NCI-H82 (cell line): ENCODE data around the gene RFX7.
"Not testable (repeated sequence)": the region's sequence is repeated elsewhere in the genome, so short reads cannot be mapped to it uniquely, and the experiment has no call there.

Experiments used
- DNase-seq: peaks from one replicate; lab custom pipeline; 2025; lab: John Stamatoyannopoulos, UW

Gene RFX7

GRCh38 chr15:56205061-56205876 is 38.4 kb downstream of the RFX7 start:
- no peak for DNase-seq

GRCh38 chr15:56203312-56203922 is 40.3 kb downstream of the RFX7 start:
- not testable (repeated sequence) for DNase-seq

GRCh38 chr15:56202701-56203100 is 41.0 kb downstream of the RFX7 start:
- DNase-seq: no peak

GRCh38 chr15:56199038-56199437 is 44.6 kb downstream of the RFX7 start:
- DNase-seq: no peak

GRCh38 chr15:56194035-56194434 is 49.6 kb downstream of the RFX7 start:
- DNase-seq: no peak

GRCh38 chr15:56192659-56193442 is 50.8 kb downstream of the RFX7 start:
- DNase-seq: no peak

GRCh38 chr15:56187665-56188064 is 56.0 kb downstream of the RFX7 start:
- no peak for DNase-seq

- no peak for DNase-seq
These were observed 57.7 kb downstream of the RFX7 start for GRCh38 chr15:56185980-56186379.

GRCh38 chr15:56184516-56184915 is 59.2 kb downstream of the RFX7 start:
- DNase-seq: no peak

GRCh38 chr15:56180851-56181250 is 62.8 kb downstream of the RFX7 start:
- no peak for DNase-seq

GRCh38 chr15:56176996-56177395 is 66.7 kb downstream of the RFX7 start:
- no peak for DNase-seq

GRCh38 chr15:56175788-56176187 is 67.9 kb downstream of the RFX7 start:
- no peak for DNase-seq

GRCh38 chr15:56174649-56175048 is 69.0 kb downstream of the RFX7 start:
- DNase-seq: no peak

GRCh38 chr15:56168394-56168793 is 75.3 kb downstream of the RFX7 start:
- no peak for DNase-seq

GRCh38 chr15:56165234-56165633 is 78.4 kb downstream of the RFX7 start:
- DNase-seq: peak; percentile 23

GRCh38 chr15:56160966-56161365 is 82.7 kb downstream of the RFX7 start:
- DNase-seq: no peak

- no peak for DNase-seq
These were observed 86.8 kb downstream of the RFX7 start for GRCh38 chr15:56156877-56157276.

GRCh38 chr15:56155278-56155677 is 88.4 kb downstream of the RFX7 start:
- not testable (repeated sequence) for DNase-seq

- not testable (repeated sequence) for DNase-seq
These were observed 88.9 kb downstream of the RFX7 start for GRCh38 chr15:56154768-56155167.

GRCh38 chr15:56150204-56150603 is 93.5 kb downstream of the RFX7 start:
- no peak for DNase-seq

- DNase-seq: no peak
These were observed 95.6 kb downstream of the RFX7 start for GRCh38 chr15:56148064-56148463.

- no peak for DNase-seq
These were observed 96.9 kb downstream of the RFX7 start for GRCh38 chr15:56146756-56147155.

GRCh38 chr15:56128081-56128480 is 115.6 kb downstream of the RFX7 start:
- DNase-seq: no peak
